SH-SY5Y (cell line): Measurements from ENCODE around the gene ADAM10.

Experiments used
- GATA2 ChIP-seq: IDR thresholded peaks from 2 replicates; pipeline ENCODE4 v1.6.1; 2011; ENCODE audit warnings: mild to moderate bottlenecking, low read depth, low read length
- GATA3 ChIP-seq: IDR thresholded peaks from 2 replicates; pipeline ENCODE4 v1.6.1; 2011; ENCODE audit warnings: low read depth, mild to moderate bottlenecking, low read length, moderate library complexity

Gene ADAM10

GRCh38 chr15:58704155-58704865 lies 45.2 kb downstream of the ADAM10 start:
- no peak for TF ChIP-seq GATA3
- no peak for TF ChIP-seq GATA2

GRCh38 chr15:58703610-58704009 lies 45.9 kb downstream of the ADAM10 start:
- TF ChIP-seq GATA3 (no peak), GATA2 (no peak)

- TF ChIP-seq GATA2: no peak
- TF ChIP-seq GATA3: no peak
Measured at GRCh38 chr15:58702233-58702632, 47.3 kb downstream of the ADAM10 start.

- TF ChIP-seq GATA3: no peak
- no peak for TF ChIP-seq GATA2
Measured at GRCh38 chr15:58701376-58701775, 48.1 kb downstream of the ADAM10 start.

GRCh38 chr15:58699769-58700168 lies 49.7 kb downstream of the ADAM10 start:
- TF ChIP-seq GATA3 (no peak), GATA2 (no peak)

GRCh38 chr15:58698887-58699641 lies 50.4 kb downstream of the ADAM10 start:
- TF ChIP-seq GATA2 (no peak), GATA3 (no peak)

- no peak for TF ChIP-seq GATA2
- TF ChIP-seq GATA3: no peak
Measured at GRCh38 chr15:58697220-58697619, 52.3 kb downstream of the ADAM10 start.

- TF ChIP-seq GATA3 (no peak), GATA2 (no peak)
Measured at GRCh38 chr15:58696738-58697137, 52.8 kb downstream of the ADAM10 start.

- TF ChIP-seq GATA3 (no peak), GATA2 (no peak)
Measured at GRCh38 chr15:58694641-58695398, 54.7 kb downstream of the ADAM10 start.

GRCh38 chr15:58690703-58691102 lies 58.8 kb downstream of the ADAM10 start:
- no peak for TF ChIP-seq GATA2
- no peak for TF ChIP-seq GATA3

GRCh38 chr15:58689646-58690045 lies 59.9 kb downstream of the ADAM10 start:
- TF ChIP-seq GATA3 (no peak), GATA2 (no peak)

GRCh38 chr15:58686286-58686685 lies 63.2 kb downstream of the ADAM10 start:
- TF ChIP-seq GATA3: no peak
- TF ChIP-seq GATA2: no peak

GRCh38 chr15:58684751-58685150 lies 64.8 kb downstream of the ADAM10 start:
- no peak for TF ChIP-seq GATA3
- no peak for TF ChIP-seq GATA2

GRCh38 chr15:58684036-58684710 lies 65.3 kb downstream of the ADAM10 start:
- TF ChIP-seq GATA2 (no peak), GATA3 (no peak)

GRCh38 chr15:58682234-58682633 lies 67.3 kb downstream of the ADAM10 start:
- TF ChIP-seq GATA3 (no peak), GATA2 (no peak)

GRCh38 chr15:58678683-58679082 lies 70.8 kb downstream of the ADAM10 start:
- TF ChIP-seq GATA3 (no peak), GATA2 (no peak)
